Measurements from ENCODE around the gene UBR3.

GRCh38 chr2:169818241-169818640 lies 9.0 kb upstream of the UBR3 start:
- TF ChIP-seq, protein P1, sequence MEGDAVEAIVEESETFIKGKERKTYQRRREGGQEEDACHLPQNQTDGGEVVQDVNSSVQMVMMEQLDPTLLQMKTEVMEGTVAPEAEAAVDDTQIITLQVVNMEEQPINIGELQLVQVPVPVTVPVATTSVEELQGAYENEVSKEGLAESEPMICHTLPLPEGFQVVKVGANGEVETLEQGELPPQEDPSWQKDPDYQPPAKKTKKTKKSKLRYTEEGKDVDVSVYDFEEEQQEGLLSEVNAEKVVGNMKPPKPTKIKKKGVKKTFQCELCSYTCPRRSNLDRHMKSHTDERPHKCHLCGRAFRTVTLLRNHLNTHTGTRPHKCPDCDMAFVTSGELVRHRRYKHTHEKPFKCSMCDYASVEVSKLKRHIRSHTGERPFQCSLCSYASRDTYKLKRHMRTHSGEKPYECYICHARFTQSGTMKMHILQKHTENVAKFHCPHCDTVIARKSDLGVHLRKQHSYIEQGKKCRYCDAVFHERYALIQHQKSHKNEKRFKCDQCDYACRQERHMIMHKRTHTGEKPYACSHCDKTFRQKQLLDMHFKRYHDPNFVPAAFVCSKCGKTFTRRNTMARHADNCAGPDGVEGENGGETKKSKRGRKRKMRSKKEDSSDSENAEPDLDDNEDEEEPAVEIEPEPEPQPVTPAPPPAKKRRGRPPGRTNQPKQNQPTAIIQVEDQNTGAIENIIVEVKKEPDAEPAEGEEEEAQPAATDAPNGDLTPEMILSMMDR (IDR thresholded peaks at IDR 0.05; ENCODE audit: low read depth, low read length): no peak
- no peak for TF ChIP-seq EZH2phosphoT487 (IDR thresholded peaks at IDR 0.05; ENCODE audit: low read depth)

Data from OCI-LY3 (cell line).